H9 (cell line): Measurements from ENCODE around the gene STN1. TPM values are rescaled to one million over a fixed set of nuclear protein-coding genes. Genes with fewer than 3 reads are reported as not detected.

Source experiments
- DNase-seq: peaks from one replicate; pipeline ENCODE4 v3.0.0-alpha.2; 2017
- H2AFZ ChIP-seq: one replicate; pipeline ENCODE4 v1.6.1; 2013; ENCODE audit warnings: mild to moderate bottlenecking, low read length, control low read depth, moderate library complexity
- H2AK5ac ChIP-seq: 2 replicates; pipeline ENCODE4 v1.6.1; 2013; ENCODE audit warnings: low read length, control low read depth, mixed read lengths; ENCODE audit not compliant: insufficient read length
- H2BK120ac ChIP-seq: one replicate; pipeline ENCODE4 v1.6.1; 2013; ENCODE audit warnings: low read depth, mild to moderate bottlenecking, low read length, control low read depth, inconsistent platforms; ENCODE audit not compliant: poor library complexity, severe bottlenecking
- H2BK12ac ChIP-seq: 2 replicates; pipeline ENCODE4 v1.6.1; 2013; ENCODE audit warnings: low read length, control low read depth, mixed read lengths, low read depth; ENCODE audit not compliant: insufficient read length
- H2BK15ac ChIP-seq: 2 replicates; pipeline ENCODE4 v1.6.1; 2013; ENCODE audit warnings: low read depth, low read length, control low read depth
- H2BK20ac ChIP-seq: one replicate; pipeline ENCODE4 v1.6.1; 2013; ENCODE audit warnings: low read depth, mild to moderate bottlenecking, low read length, control low read depth, inconsistent platforms; ENCODE audit not compliant: poor library complexity, severe bottlenecking
- H2BK5ac ChIP-seq: 2 replicates; pipeline ENCODE4 v1.6.1; 2013; ENCODE audit warnings: low read length, control low read depth, mixed read lengths; ENCODE audit not compliant: insufficient read length
- H3K14ac ChIP-seq: 2 replicates; pipeline ENCODE4 v1.6.1; 2013; ENCODE audit warnings: low read length, control low read depth; ENCODE audit not compliant: insufficient read depth
- H3K18ac ChIP-seq: 2 replicates; pipeline ENCODE4 v1.6.1; 2013; ENCODE audit warnings: low read depth, mild to moderate bottlenecking, mixed read lengths, low read length, control low read depth; ENCODE audit not compliant: insufficient read length
- H3K23ac ChIP-seq: 2 replicates; pipeline ENCODE4 v1.6.1; 2013; ENCODE audit warnings: low read length, control low read depth, mixed read lengths, low read depth; ENCODE audit not compliant: insufficient read length
- H3K23me2 ChIP-seq: 2 replicates; pipeline ENCODE4 v1.6.1; 2013; ENCODE audit warnings: low read depth, mild to moderate bottlenecking, mixed read lengths, low read length, control low read depth; ENCODE audit not compliant: insufficient read length, poor library complexity, severe bottlenecking
- H3K27ac ChIP-seq: 2 replicates; pipeline ENCODE4 v1.5.1; 2013; ENCODE audit warnings: low read length, control low read depth, mixed read lengths, low read depth; ENCODE audit not compliant: insufficient read length
- H3K27me3 ChIP-seq: 2 replicates; pipeline ENCODE4 v1.6.1; 2013; ENCODE audit warnings: low read length, control low read depth, inconsistent platforms; ENCODE audit not compliant: insufficient read depth
- H3K4ac ChIP-seq: 2 replicates; pipeline ENCODE4 v1.6.1; 2013; ENCODE audit warnings: low read depth, mild to moderate bottlenecking, control low read depth, inconsistent platforms, low read length, moderate library complexity
- H3K4me1 ChIP-seq: 2 replicates; pipeline ENCODE4 v1.6.1; 2013; ENCODE audit warnings: low read length, control low read depth, inconsistent platforms; ENCODE audit not compliant: insufficient read depth
- H3K4me2 ChIP-seq: 2 replicates; pipeline ENCODE4 v1.6.1; 2013; ENCODE audit warnings: low read length, control low read depth, mixed read lengths; ENCODE audit not compliant: insufficient read length, insufficient read depth
- H3K56ac ChIP-seq: 2 replicates; pipeline ENCODE4 v1.6.1; 2013; ENCODE audit warnings: low read depth, mild to moderate bottlenecking, mixed read lengths, low read length, control low read depth; ENCODE audit not compliant: insufficient read length
- H3K79me1 ChIP-seq: 2 replicates; pipeline ENCODE4 v1.6.1; 2013; ENCODE audit warnings: low read depth, mild to moderate bottlenecking, moderate library complexity, low read length, control low read depth, inconsistent platforms; ENCODE audit not compliant: insufficient read depth, poor library complexity, severe bottlenecking
- H3K79me2 ChIP-seq: 2 replicates; pipeline ENCODE4 v1.6.1; 2013; ENCODE audit warnings: low read length, control low read depth, inconsistent platforms; ENCODE audit not compliant: insufficient read depth
- H3K9ac ChIP-seq: 2 replicates; pipeline ENCODE4 v1.6.1; 2013; ENCODE audit warnings: low read length, control low read depth, mixed read lengths; ENCODE audit not compliant: insufficient read length; ENCODE audit errors: extremely low read depth
- H3K9me3 ChIP-seq: one replicate; pipeline ENCODE4 v1.6.1; 2013; ENCODE audit warnings: low read depth, low read length, inconsistent platforms; ENCODE audit not compliant: control insufficient read depth
- H3T11ph ChIP-seq: one replicate; pipeline ENCODE4 v1.6.1; 2013; ENCODE audit warnings: mild to moderate bottlenecking, low read length, control low read depth, inconsistent platforms
- H4K20me1 ChIP-seq: one replicate; pipeline ENCODE4 v1.6.1; 2013; ENCODE audit not compliant: control insufficient read depth, insufficient read length, insufficient read depth
- H4K5ac ChIP-seq: 2 replicates; pipeline ENCODE4 v1.6.1; 2013; ENCODE audit warnings: low read depth, mild to moderate bottlenecking, mixed read lengths, low read length, control low read depth; ENCODE audit not compliant: insufficient read length
- H4K8ac ChIP-seq: replicated peaks from 2 replicates; pipeline ENCODE4 v1.6.1; 2013; ENCODE audit warnings: low read length, control low read depth, mixed read lengths, low read depth; ENCODE audit not compliant: insufficient read length
- H4K91ac ChIP-seq: 2 replicates; pipeline ENCODE4 v1.6.1; 2013; ENCODE audit warnings: low read depth, mild to moderate bottlenecking, moderate library complexity, mixed read lengths, low read length, control low read depth; ENCODE audit not compliant: insufficient read length
- H3K27ac Mint-ChIP-seq, 3 experiments: 2 replicates in 2 of 3; 3 replicates in 1 of 3; pipeline ENCODE4 v1.8.0; 2020 to 2021; ENCODE audit warnings: mixed read lengths in 3 of 3, mild to moderate bottlenecking in 1 of 3, moderate library complexity in 1 of 3
- H3K27me3 Mint-ChIP-seq: 2 replicates; pipeline ENCODE4 v1.8.0; 2021; ENCODE audit warnings: low read depth, mild to moderate bottlenecking, moderate library complexity, mixed read lengths
- H3K36me3 Mint-ChIP-seq, 3 experiments: 2 replicates in 2 of 3; 3 replicates in 1 of 3; pipeline ENCODE4 v1.8.0; 2020 to 2021; ENCODE audit warnings: low read depth in 3 of 3, mixed read lengths in 3 of 3; ENCODE audit not compliant: insufficient read depth in 1 of 3
- H3K4me1 Mint-ChIP-seq, 2 experiments: 2 replicates each; pipeline ENCODE4 v1.8.0; 2020; ENCODE audit warnings: mixed read lengths in 2 of 2
- H3K4me3 Mint-ChIP-seq, 2 experiments: 2 replicates in 1 of 2; 3 replicates in 1 of 2; pipeline ENCODE4 v1.8.0; 2020 to 2021; ENCODE audit warnings: mild to moderate bottlenecking in 2 of 2, mixed read lengths in 2 of 2, moderate library complexity in 1 of 2
- H3K9me3 Mint-ChIP-seq, 2 experiments: 2 replicates in 1 of 2; 3 replicates in 1 of 2; pipeline ENCODE4 v1.8.0; 2020; ENCODE audit warnings: mild to moderate bottlenecking in 2 of 2, mixed read lengths in 2 of 2, moderate library complexity in 1 of 2
- CTCF ChIP-seq: fragments of 200-600 bp; sonication (generic); conservative IDR thresholded peaks from 3 replicates; pipeline ENCODE4 v1.8.0; 2021; ENCODE audit warnings: antibody characterized with exemption, mild to moderate bottlenecking
- WGBS: extraction: QIAGEN DNeasy Blood & Tissue Kit; methylation state at CpG from one replicate; pipeline ENCODE4 v1.1.7; 2013; ENCODE audit warnings: missing lambda C conversion rate, low lambda C conversion rate, mixed read lengths; ENCODE audit not compliant: insufficient read length; ENCODE audit errors: extremely low coverage; 5-methylcytosine and 5-hydroxymethylcytosine counted together
- total RNA-seq: library from RNA; stranded (reverse); gene quantifications from 2 replicates; pipeline ENCODE4 v1.2.1, GENCODE V29; 2021

Gene STN1
- total RNA-seq, 1 experiment from 2014 or later: 11.3 TPM

GRCh38 chr10:103930449-103930848 is 12.5 kb upstream of the STN1 start:
- H2BK12ac ChIP-seq: no peak overlapping the region
- H2AFZ ChIP-seq: no peak overlapping the region
- no peak for DNase-seq
- H3K9me3 Mint-ChIP-seq: peaks cover 0 to 2% of the 10 kb centered on the region in 2 experiments; a peak in 1 of 5 replicates
- no peaks in the 10 kb centered on the region for H3K79me1 ChIP-seq
- no peak overlapping the region for H3K4ac ChIP-seq
- H4K20me1 ChIP-seq: no peaks in the 10 kb centered on the region
- no peak overlapping the region for H3K18ac ChIP-seq
- no peaks in the 10 kb centered on the region for H3K27me3 ChIP-seq
- no peak for TF ChIP-seq CTCF
- no peak overlapping the region for H3K23ac ChIP-seq
- no peak overlapping the region for H3T11ph ChIP-seq
- H2BK5ac ChIP-seq: no peak overlapping the region
- no peak overlapping the region for H3K56ac ChIP-seq
- H3K36me3 Mint-ChIP-seq: no peaks in the 10 kb centered on the region
- H3K4me1 Mint-ChIP-seq: peaks cover 14 to 18% of the 10 kb centered on the region in 2 experiments
- H2AK5ac ChIP-seq: no peak overlapping the region
- no peaks in the 10 kb centered on the region; the same call in 1 of the 2 replicates for H3K4me1 ChIP-seq
- no peak overlapping the region for H2BK15ac ChIP-seq
- no peaks in the 10 kb centered on the region for H3K9me3 ChIP-seq
- H3K27ac Mint-ChIP-seq: no peak overlapping the region
- no peak overlapping the region for H4K91ac ChIP-seq
- no peak overlapping the region for H3K14ac ChIP-seq
- no peak overlapping the region for H3K27ac ChIP-seq
- no peak overlapping the region for H3K4me2 ChIP-seq
- H4K8ac ChIP-seq: no peak overlapping the region
- no CpG with 5 or more reads among the region's 1 CpG for WGBS
- no peak overlapping the region for H3K9ac ChIP-seq
- no peaks in the 10 kb centered on the region for H3K23me2 ChIP-seq
- H3K79me2 ChIP-seq: no peaks in the 10 kb centered on the region
- H3K27me3 Mint-ChIP-seq: no peaks in the 10 kb centered on the region; the same call in 1 of the 2 replicates
- H4K5ac ChIP-seq: no peak overlapping the region
- H3K4me3 Mint-ChIP-seq: no peak overlapping the region
- H2BK20ac ChIP-seq: no peak overlapping the region
- no peak overlapping the region for H2BK120ac ChIP-seq
